Putamen (tissue), 1 donor: ENCODE results near the gene SLC25A29.
A peak's percentile ranks its signal among the peaks of the same experiment; 100 is the strongest.
"Not testable (repeated sequence)": the region's sequence is repeated elsewhere in the genome, so short reads cannot be mapped to it uniquely, and the experiment has no call there.

Source experiments
- DNase-seq: peaks from one replicate; pipeline ENCODE4 v3.0.0-alpha.2; 2016; ENCODE audit warnings: low spot score

Gene SLC25A29

DNA sequence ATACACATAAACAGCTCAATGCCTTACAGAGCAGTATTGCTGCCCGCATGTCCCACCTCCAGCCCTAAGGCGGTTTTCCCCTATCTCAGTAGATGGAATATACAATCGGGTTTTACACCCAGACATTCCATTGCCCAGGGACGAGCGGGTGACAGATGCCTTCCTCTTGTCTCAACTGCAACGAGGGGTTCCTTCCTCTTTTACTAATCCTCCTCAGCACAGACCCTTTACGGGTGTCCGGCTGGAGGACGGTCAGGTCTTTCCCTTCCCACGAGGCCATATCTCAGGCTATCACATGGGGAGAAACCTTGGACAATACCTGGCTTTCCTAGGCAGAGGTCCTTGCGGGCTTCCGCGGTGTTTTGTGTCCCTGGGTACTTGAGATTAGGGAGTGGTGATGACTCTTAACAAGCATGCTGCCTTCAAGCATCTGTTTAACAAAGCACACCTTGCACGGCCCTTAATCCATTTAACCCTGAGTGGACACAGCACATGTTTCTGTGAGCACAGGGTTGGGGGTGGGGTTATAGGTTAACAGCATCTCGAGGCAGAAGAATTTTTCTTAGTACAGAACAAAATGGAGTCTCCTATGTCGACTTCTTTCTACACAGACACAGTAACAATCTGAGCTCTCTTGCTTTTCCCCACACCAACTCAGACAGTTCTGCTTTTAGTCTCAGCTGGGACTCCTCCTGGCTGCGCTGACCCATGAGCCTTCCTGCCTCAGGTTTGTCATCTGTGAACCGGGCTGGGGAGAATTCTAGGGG, 6.0 kb upstream of the SLC25A29 start:
- DNase-seq, result not testable (repeated sequence)

DNA sequence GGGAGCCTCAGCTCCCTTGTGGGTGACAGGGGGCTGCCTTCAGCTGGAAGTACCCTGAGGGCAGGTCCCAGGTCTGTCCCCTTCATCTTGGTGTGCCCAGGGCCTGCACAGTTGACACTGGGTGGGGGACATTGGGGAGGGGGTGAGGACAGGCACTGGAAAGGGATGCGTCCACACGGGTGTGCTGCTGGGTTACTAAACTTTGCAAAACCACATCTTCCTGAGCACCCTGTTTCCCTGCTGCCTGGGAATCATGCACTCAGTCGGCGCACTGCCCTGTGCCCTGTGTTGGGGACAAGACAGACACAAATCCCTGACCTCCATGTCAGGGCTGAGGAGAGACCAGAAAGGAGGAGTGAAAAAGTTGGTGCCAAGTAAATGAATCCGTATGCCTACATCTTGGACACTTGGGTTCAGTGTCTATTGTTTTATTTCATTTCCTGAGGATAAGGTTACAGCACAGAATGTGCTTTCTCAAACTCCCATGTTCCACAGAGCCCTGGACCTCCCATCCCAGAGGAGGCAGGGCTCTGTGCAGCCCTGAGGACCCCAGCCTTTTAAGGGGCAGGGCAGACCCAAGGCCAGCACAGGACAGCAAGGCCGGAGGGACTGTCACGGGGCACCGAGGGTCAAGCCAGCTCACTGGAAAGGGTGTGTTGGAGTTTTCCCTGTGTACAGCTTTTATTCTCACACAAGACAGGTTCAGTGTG, 2.9 kb upstream of the SLC25A29 start:
- DNase-seq, result no peak

DNA sequence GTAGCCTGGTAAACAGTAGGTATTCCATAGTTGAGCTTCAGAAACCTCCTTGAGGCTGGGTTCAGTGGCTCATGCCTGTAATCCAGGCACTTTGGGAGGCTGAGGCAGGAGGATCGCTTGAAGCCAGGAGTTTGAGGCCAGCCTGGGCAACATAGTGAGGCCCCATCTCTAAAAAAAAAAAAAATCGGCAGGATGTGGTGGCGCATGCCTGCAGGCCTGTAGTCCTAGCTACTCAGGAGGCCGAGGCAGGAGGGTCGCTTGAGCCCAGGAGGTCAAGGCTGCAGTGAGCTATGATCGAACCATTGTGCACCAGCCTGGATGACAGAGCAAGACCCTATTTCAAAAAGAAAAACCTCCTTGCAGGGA, 2.2 kb upstream of the SLC25A29 start:
- not testable (repeated sequence) for DNase-seq

DNA sequence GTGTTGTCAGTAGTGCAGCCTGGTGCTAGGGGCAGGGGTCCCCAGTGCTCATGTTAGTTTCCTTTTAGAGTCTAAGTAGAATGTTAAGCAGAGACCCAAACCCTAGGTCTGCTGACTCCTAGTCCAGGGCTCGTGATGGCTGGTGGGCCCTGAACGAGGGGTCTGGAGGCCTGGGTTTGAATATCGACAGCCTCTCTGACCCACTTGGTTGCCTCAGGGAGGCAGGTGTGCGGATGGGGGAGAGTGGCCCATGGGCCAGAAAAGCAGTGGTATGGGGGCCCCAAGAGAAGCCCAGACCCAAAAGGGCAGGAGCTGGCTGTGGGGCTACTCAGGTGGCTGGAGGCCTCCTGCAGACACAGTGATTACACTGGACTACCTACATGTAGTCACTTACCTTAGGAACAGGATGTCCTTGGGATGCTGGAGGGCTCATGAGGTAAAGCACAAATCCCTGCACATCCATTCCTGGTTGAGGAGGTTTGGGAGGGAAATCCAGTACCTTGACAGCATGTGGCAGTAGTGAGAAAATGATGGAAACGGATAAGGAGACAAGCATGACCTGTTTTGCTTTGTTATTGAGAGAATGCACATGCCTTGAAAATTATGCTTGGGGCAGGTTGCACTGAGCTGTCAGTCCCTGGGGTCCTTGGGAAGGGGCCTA, 1.7 kb upstream of the SLC25A29 start:
- no peak for DNase-seq

DNA sequence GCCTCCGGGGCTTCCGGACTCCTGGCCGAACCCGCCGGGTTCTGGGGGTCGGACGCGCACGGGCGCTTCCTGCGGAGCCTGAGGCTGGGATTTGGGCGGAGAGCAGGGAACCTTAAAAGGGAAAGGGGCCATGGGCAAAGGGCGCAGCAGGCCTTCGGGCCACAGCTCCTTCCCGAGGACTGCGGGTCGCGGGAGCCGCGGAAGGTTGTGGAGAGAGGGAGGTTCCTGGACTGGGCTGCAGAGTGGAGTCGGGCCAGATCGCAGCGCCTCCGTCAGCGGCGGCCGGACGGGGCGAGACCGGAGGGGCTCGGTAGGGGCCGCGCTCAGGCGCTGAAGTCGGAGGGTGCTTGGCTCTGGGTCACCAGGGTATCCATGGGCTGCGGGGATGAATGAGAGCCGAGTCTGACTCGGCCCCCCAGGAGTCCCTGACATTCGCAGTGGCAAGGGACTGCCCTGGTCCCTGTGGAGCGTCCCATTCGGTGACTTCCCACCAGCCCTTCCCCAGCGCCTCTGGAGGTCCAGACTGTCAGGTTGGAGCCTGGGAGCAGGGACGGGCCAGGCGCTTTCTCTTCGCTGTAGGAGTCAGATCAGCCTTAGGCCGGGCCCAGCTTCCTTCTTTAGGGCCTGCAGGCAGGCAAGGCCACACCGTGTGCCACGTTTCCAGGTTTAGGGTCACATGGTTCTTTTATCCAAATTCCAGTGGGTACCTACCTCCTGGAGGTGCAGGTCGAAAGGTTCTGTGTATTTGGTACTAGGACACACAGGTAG, 938 bp upstream of the SLC25A29 start:
- no peak for DNase-seq

DNA sequence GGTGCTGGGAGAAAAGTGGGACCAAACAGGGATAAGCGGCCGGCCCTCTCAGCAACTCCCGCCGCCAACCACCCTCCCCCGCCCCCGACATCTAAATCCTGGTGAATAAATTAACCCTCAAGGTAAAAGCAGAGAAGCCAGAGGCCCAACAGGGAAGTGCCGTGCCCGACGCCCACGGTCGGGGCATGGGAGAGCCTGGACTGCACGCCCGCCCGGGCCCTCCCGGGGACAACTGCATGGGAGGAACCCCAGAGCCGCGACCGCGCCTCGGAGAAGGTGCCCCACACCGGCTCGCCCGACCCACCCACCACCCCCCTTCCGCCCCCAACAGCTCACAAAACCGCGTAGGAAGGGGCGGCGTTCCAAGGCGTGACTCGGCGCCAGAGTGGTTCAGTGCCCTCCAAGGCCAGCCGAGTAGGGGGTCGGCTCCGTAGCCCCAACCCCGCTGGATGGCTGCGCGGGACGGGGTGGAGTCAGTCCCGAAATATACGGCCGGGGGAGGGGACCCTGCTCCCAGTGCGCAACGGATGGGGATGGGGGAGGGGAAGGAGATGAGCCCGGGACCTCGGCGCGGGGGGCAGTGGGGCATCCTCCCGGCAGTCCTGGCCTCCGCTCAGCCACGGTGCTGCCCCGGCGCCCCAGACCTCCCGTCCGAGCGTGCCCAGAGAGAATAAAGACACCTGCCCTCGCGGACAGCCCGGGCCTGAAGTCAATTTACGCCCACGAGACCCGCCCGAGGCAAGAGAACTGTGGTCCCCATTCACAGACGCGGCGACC, 732 bp downstream of the SLC25A29 start:
- DNase-seq, result no peak

DNA sequence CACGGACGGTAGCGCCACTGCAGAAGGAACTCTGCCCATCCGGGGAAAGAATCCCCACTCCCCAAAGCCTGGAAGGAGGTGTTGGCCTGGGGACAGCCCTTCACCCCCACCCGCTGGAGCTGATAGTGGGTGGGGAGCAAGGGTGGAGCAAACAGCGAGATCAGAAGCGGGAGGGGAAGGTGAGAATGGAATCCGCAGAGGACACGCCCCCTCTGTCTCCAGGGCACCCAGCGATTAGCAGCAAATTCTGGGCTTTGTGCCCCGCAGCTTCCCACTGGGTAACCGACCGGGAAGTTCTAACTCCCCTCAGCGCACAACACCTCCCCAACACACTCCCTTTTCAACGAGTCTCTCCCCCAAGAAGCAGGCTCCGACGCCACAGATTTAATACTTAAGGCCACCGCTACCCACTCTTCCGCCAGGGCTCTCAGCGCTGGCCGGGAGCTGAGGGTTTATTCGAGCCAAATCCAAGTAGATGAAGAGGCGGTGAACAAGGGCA, 1.4 kb downstream of the SLC25A29 start:
- DNase-seq, result no peak

DNA sequence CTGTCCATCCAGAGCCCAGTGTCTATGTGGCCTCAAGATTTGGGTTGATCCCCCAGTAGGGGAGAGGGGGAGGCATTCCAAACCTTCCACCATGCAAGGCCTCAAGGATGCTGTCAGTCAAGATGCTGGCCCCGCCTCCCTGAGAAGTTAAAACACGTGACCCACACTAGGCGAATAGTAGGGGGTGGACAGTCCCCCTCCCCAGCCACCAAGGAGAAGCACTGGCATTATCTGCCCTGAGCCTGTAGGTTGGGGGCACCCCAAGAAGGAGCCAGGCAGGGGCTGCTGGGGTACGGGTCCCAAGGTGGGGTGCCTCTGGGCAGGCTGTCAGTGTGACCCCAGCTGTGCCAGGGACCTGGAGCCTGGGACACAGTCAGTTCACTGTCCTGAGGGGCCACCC, 2.3 kb downstream of the SLC25A29 start:
- no peak for DNase-seq

DNA sequence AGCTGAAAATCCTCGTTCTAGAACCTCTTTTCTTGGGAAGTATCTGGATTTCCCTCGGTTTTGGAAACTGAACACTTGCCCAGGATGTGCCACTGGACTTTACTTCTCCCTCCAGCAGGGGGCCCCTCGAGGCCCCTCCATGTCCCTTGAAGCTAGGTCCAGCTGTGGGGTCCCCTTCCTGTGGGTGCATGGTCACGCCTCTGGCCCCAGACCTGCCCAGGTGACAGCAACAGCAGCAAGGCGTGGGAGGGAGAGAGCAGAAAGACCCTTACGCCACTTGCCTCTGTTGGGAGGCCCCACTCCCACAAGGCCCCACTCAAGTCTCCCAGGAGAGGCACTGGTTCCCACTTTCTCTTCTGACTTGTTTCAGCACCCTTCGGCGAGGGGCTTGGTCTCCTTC, 3.1 kb downstream of the SLC25A29 start:
- DNase-seq, result no peak

DNA sequence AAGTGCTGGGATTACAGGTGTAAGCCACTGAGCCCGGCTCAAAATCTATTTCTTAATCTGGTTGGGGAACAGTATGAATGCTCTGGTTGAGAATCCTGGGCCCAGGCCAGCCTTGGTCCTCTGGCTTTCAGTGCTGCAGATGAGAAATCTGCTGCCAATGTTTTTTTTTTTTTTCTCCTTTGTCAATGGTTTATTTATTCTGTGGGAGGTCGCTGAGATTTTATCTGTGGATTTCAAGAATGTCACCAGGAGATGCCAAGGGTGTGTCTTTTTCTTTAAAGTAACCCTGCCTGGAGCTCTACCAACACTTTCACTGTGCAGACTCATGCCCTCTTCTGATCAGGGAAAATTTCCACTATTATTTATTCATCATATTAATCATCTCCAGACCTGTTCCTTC, 3.6 kb downstream of the SLC25A29 start:
- no peak for DNase-seq

DNA sequence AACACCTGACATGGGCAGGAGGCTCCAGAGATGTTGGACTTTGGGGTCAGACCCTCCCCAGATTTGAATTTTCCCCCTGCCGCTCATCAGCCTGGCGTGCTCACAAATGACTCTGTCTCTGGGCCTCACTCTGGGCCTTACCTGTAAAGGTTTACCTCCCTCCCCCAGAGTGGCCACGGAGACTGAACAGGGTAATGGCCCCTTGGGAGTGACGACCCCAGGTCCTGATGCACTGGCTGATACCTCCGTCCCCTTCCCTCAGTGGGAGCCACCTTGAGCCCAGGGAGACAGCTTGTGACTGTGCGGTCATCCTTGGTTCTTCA, 7.0 kb downstream of the SLC25A29 start:
- DNase-seq, result no peak

DNA sequence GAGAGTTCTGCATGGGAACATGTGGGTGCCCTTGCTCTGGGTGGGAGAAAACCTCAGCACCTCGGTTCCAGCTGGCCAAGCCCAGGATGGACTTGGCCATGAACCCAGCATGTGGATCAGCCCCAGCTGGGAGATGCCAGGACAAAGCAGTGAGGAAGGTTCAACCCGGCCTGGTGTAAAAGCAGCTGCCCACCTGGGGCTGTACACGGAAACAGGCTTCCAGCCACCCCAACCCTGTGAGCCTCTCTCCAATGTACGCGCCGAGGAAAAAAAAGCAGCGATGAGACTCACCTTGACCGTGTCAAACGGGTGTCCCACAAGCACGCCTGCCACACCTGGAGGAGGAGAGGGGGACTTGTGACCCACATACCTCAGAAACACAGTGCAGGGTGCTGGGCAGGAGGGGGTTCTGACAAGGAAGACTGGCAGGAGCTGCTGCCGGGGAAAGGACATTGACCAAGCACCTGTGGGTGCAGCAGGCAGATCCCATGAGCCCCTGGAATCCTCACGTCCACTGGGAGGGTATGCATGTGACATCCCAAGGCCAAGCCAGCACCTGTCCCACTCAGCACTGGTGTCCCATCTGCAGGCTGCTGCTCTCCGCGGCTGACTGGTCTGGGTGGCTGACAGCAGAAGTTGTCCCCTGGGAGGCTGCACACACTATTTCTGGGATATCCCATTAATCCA, 7.5 kb downstream of the SLC25A29 start:
- DNase-seq, result no peak

DNA sequence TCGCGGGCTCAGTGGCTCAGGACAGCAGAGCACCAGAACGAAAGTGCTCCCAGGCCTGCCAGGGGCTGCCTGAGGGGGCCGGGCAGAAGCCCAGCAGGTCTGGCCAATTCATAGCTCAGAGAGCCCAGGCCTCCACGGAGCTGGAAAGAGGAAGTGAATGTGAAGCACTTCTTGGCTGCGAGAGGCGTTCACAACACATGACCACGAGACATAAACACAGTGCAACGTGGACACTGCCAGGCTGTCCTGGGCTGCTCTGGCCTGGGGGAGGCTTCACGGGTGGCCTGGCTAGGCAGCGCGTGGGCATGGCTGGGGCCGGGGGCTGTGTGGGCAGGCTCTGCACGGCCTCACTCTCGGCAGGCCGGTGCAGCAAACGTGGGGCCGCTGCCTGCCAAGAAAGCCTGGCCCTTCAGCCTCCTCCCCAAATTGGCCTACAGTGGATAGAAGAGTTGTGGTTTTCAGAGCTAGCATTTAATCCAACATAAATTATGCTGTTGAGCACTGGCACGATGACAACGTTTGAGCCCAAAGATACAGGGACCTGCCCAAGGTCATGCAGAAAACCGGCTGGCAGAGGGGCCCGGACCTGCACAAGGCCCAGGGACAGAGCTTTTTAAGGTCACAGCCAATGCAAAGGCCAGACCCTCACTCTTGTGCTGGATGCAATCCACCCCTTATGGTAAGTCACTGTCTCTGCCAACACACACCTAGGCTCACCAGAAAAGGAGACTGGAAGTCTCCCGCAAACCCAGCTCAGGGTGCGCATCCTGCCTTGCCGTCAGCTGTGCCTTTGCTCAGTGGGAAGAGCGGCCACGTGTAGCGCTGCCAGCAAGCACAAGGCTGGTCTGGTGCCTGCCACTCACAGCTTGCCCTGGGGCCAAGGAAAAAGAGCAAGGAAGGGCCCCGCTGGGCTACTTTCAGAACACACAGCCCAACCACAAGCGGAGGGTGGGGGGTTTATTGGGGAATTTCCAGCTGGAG, 8.6 kb downstream of the SLC25A29 start:
- peak; percentile 74 for DNase-seq

DNA sequence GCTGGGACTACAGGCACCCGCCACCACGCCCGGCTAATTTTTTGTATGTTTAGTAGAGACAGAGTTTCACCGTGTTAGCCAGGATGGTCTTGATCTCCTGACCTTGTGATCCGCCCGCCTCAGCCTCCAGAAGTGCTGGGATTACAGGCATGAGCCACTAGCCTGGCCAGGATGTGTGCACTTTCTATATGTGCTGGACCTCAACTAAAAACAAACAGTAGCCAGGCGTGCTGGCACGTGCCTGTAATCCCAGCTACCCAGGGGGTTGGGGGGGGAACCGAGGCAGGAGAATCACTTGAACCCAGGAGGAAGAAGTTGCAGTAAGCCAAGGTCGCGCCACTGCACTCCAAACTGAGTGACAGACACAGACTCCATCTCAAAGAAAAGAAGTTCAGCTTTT, 9.5 kb downstream of the SLC25A29 start:
- not testable (repeated sequence) for DNase-seq

DNA sequence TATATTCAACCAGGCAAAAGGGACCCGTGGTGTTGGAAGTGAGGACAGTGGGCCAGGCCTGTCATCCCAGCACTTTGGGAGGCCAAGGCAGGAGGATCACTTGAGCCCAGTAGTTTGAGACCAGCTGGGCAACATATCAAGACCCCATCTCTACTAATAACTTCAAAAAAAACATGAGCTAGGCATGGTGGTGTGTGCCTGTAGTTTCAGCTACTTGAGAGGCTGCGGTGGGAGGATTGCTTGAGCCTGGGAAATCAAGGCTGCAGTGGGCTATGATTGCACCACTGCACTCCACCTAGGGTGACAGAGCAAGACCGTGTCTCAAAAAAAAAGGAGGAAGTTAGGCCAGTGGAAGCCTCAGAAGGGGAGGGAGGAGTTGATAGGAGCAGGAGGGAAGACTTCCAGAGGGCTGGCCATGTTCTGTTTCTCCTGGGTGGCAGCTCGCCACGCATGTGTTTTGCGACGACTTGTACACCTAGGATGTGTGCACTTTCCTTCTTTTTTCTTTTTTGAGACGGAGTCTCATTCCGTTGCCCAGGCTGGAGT, 10.1 kb downstream of the SLC25A29 start:
- no peak for DNase-seq

DNA sequence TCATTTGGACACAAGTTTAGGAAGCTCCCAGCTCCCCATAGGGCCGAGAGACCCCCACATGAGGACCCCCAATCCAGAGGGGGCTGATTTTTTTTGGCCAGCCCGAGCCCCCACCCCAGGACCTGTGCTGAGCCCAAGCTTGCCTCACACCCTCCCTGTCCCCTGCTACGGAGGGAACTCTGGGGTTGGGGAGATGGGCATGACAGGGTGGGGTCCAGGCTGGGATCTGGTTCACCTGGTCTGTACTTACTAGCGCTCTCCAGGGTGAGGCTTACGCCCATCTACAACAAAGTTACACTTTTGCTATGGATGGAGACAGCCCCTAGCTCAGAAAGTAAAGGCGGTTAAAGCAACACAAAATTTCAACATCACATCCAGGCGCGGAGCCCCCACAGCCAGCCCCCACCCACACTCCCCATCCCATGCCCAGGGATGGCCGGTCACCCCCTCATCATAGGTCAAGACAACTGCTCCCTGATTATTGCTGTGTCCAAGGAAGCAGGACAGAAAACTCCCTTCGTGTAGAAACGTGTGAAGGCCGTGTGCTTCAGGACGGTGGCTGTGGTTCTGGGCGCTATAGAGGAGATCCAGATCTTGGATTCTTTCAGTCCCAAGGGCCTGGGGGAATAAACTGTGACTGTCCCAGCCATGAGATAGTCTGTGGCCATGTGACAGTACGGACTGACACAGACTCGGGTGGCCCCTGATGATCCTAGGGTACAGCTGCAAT, 10.7 kb downstream of the SLC25A29 start:
- DNase-seq, result no peak

DNA sequence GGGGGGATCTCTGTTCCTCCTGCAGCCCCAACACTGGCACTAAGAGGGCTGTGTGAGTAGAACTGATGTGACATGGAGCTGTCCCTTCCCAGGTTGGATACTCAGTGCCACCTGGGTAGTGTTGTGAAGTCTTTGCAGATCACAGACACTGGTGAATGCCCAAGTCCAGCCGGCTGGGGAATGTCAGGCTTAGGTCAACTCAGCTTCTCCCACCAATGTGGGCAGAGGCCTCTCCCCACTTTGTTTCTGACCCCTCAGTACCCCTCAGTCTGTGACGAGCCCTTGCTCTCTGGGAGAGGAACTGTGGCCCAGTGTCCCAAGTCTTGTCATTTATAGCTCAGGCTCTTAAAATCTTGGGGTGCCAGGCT, 11.3 kb downstream of the SLC25A29 start:
- DNase-seq, result no peak

DNA sequence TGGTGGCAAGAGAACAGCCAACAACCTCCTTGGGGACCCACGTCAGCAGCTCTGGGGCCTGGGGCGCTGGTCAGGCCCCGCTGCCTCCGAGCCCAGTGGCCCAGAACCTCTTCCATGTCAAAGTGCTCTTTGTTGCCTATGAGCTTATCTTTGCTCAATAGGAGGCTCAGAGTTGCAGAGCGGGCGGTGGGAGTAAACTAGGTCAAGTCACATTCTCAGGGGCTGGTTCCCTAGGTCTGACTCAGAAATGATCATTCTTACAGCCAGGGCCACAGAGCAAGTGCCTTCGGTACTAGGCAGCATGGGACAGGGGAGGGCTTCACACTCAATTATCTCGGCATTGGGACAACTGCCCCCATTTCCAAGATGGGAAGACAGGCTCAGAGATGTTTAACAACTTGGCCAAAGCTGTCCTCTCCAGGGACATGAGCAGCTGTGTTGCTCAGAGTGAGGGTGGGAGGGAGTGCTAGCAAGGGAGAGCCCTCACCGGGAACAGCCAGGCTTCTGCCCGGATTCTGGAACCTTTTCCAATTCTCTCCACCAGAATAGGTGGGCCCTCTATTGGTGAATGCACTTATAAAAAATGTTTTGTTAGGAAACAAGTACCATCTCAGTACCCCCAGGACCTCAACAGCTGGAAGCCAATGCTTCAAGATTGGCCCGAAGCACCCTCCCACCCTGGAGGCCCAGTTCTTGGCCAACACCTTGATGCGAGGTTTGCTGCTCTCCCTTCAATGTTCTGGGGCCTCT, 11.9 kb downstream of the SLC25A29 start:
- no peak for DNase-seq
